H1 (cell line): ENCODE measurements around the gene WWP2. TPM values are rescaled to one million over a fixed set of nuclear protein-coding genes. Genes with fewer than 3 reads are reported as not detected.

Experiments
- CTCF ChIA-PET: fragments of 300-600 bp; sonication (Branson Sonifier 250); formaldehyde crosslinking; loops from one replicate; lab custom pipeline; 2021; ENCODE audit not compliant: partially characterized antibody; lab: Charles Lee
- POLR2A ChIA-PET: fragments of 300-600 bp; sonication (Branson Sonifier 250); formaldehyde crosslinking; loops from one replicate; lab custom pipeline; 2021; ENCODE audit warnings: inconsistent platforms; ENCODE audit not compliant: partially characterized antibody; lab: Charles Lee
- DNase-seq, 2 experiments: peaks; one replicate each; pipeline versions ENCODE4 v3.0.0 to v3.0.0-alpha.2; 2010 to 2022; ENCODE audit warnings: low spot score in 2 of 2, low read depth in 1 of 2, mixed read lengths in 1 of 2
- FAIRE-seq: peaks from 2 replicates; lab custom pipeline; 2011; peaks lifted over from hg19 to GRCh38; lab: Jason Lieb, UNC
- H2AFZ ChIP-seq: 2 replicates; pipeline ENCODE4 v1.8.1; 2012; ENCODE audit warnings: low read length, inconsistent platforms
- H2AK5ac ChIP-seq: 2 replicates; pipeline ENCODE4 v1.6.1; 2013; ENCODE audit warnings: low read depth, low read length
- H2BK120ac ChIP-seq: replicated peaks from 2 replicates; pipeline ENCODE3; 2013; ENCODE audit warnings: low read depth, low read length, inconsistent platforms
- H2BK12ac ChIP-seq: 2 replicates; pipeline ENCODE4 v1.6.1; 2013; ENCODE audit warnings: low read depth, low read length
- H2BK15ac ChIP-seq: 2 replicates; pipeline ENCODE4 v1.6.1; 2013; ENCODE audit warnings: low read length
- H2BK20ac ChIP-seq: 2 replicates; pipeline ENCODE4 v1.6.1; 2013; ENCODE audit warnings: low read length
- H2BK5ac ChIP-seq: 2 replicates; pipeline ENCODE4 v1.6.1; 2013; ENCODE audit warnings: low read depth, low read length
- H3K14ac ChIP-seq: 2 replicates; pipeline ENCODE4 v1.6.1; 2013; ENCODE audit warnings: inconsistent platforms; ENCODE audit not compliant: insufficient read length
- H3K18ac ChIP-seq: 2 replicates; pipeline ENCODE4 v1.6.1; 2013; ENCODE audit warnings: low read length; ENCODE audit errors: extremely low read depth
- H3K23ac ChIP-seq: 2 replicates; pipeline ENCODE4 v1.6.1; 2013; ENCODE audit warnings: inconsistent platforms; ENCODE audit not compliant: insufficient read length
- H3K23me2 ChIP-seq: 2 replicates; pipeline ENCODE4 v1.6.1; 2013; ENCODE audit warnings: low read depth, low read length
- H3K27ac ChIP-seq: 2 replicates; pipeline ENCODE4 v1.6.1; 2011; ENCODE audit warnings: low read depth, low read length, inconsistent platforms
- H3K27me3 ChIP-seq, 4 experiments: replicated peaks in 1 of 4; 1 replicate in 1 of 4; 2 replicates in 3 of 4; pipeline versions ENCODE4 v1.6.1 to v1.8.1; 2011 to 2013; ENCODE audit warnings: low read length in 3 of 4, mild to moderate bottlenecking in 3 of 4, inconsistent platforms in 2 of 4, mixed read lengths in 2 of 4, moderate library complexity in 1 of 4; ENCODE audit not compliant: control insufficient read depth in 3 of 4, insufficient read depth in 3 of 4; ENCODE audit errors: extremely low read depth in 1 of 4
- H3K36me3 ChIP-seq, 4 experiments: 2 replicates each; pipeline versions ENCODE4 v1.6.1 to v1.8.1; 2011 to 2013; ENCODE audit warnings: mild to moderate bottlenecking in 4 of 4, low read length in 3 of 4, moderate library complexity in 2 of 4, control low read depth in 1 of 4, inconsistent platforms in 1 of 4; ENCODE audit not compliant: insufficient read depth in 4 of 4, control insufficient read depth in 2 of 4
- H3K4ac ChIP-seq: replicated peaks from 2 replicates; pipeline ENCODE3; 2013; ENCODE audit warnings: low read length, low read depth, mixed read lengths, inconsistent platforms; ENCODE audit not compliant: insufficient read length
- H3K4me1 ChIP-seq, 4 experiments: replicated peaks in 1 of 4; 1 replicate in 1 of 4; 2 replicates in 3 of 4; pipeline versions ENCODE4 v1.6.1 to v1.8.1; 2011 to 2013; ENCODE audit warnings: low read length in 3 of 4, inconsistent platforms in 2 of 4, mixed read lengths in 1 of 4; ENCODE audit not compliant: insufficient read depth in 4 of 4, control insufficient read depth in 3 of 4
- H3K4me2 ChIP-seq, 2 experiments: 2 replicates each; pipeline versions ENCODE4 v1.6.1 to v1.8.1; 2011 to 2013; ENCODE audit warnings: low read depth in 2 of 2, low read length in 2 of 2, control low read depth in 1 of 2, inconsistent platforms in 1 of 2, mild to moderate bottlenecking in 1 of 2; ENCODE audit not compliant: insufficient read depth in 1 of 2
- H3K4me3 ChIP-seq, 4 experiments: fragments of 200-600, 300-600 bp in 1 of 4; sonication (generic), shearing (Covaris generic), sonication (Bioruptor Twin) in 1 of 4; 2 replicates each; pipeline versions ENCODE4 v1.5.1 to v1.8.1; 2011 to 2016; ENCODE audit warnings: low read length in 4 of 4, low read depth in 3 of 4, control low read depth in 2 of 4, inconsistent platforms in 2 of 4, mild to moderate bottlenecking in 2 of 4, mixed read lengths in 1 of 4, moderate library complexity in 1 of 4; ENCODE audit not compliant: insufficient read depth in 2 of 4; ENCODE audit errors: extremely low read depth in 1 of 4
- H3K56ac ChIP-seq: replicated peaks from 2 replicates; pipeline ENCODE3; 2013; ENCODE audit warnings: low read depth, mild to moderate bottlenecking, mixed read lengths, low read length, inconsistent platforms; ENCODE audit not compliant: insufficient read length
- H3K79me1 ChIP-seq: 2 replicates; pipeline ENCODE4 v1.6.1; 2013; ENCODE audit warnings: low read depth, low read length, control low read depth
- H3K79me2 ChIP-seq, 2 experiments: 2 replicates each; pipeline versions ENCODE4 v1.6.1 to v1.8.1; 2012 to 2013; ENCODE audit warnings: low read length in 2 of 2, mild to moderate bottlenecking in 2 of 2, inconsistent platforms in 1 of 2; ENCODE audit not compliant: insufficient read depth in 2 of 2, control insufficient read depth in 1 of 2
- H3K9ac ChIP-seq, 4 experiments: replicated peaks in 1 of 4; 1 replicate in 1 of 4; 2 replicates in 3 of 4; pipeline versions ENCODE4 v1.6.1 to v1.8.1; 2011 to 2013; ENCODE audit warnings: low read depth in 3 of 4, low read length in 3 of 4, control low read depth in 2 of 4, mild to moderate bottlenecking in 2 of 4, moderate library complexity in 2 of 4, inconsistent platforms in 1 of 4; ENCODE audit errors: extremely low read depth in 1 of 4
- H3K9me3 ChIP-seq, 2 experiments: 2 replicates each; pipeline versions ENCODE4 v1.6.1 to v1.8.1; 2012 to 2013; ENCODE audit warnings: mild to moderate bottlenecking in 2 of 2, moderate library complexity in 2 of 2, control low read depth in 1 of 2, inconsistent platforms in 1 of 2, low read depth in 1 of 2, low read length in 1 of 2, mixed read lengths in 1 of 2; ENCODE audit not compliant: insufficient read depth in 2 of 2
- H4K20me1 ChIP-seq, 2 experiments: replicated peaks in 1 of 2; 2 replicates each; pipeline versions ENCODE3 to v1.8.1; 2011 to 2013; ENCODE audit warnings: inconsistent platforms in 2 of 2, low read length in 2 of 2, mild to moderate bottlenecking in 1 of 2; ENCODE audit not compliant: insufficient read depth in 2 of 2, control insufficient read depth in 1 of 2
- H4K5ac ChIP-seq: 2 replicates; pipeline ENCODE4 v1.6.1; 2013; ENCODE audit warnings: low read length, low read depth, mixed read lengths, inconsistent platforms; ENCODE audit not compliant: insufficient read length
- H4K8ac ChIP-seq: 2 replicates; pipeline ENCODE4 v1.8.0; 2013; ENCODE audit warnings: mild to moderate bottlenecking, moderate library complexity, low read length, inconsistent platforms; ENCODE audit not compliant: insufficient read depth; ENCODE audit errors: extremely low read depth
- H4K91ac ChIP-seq: replicated peaks from 2 replicates; pipeline ENCODE3; 2013; ENCODE audit warnings: low read length, mixed read lengths, inconsistent platforms; ENCODE audit not compliant: insufficient read length
- CBX5 ChIP-seq: fragments of 300-800, 300-1000 bp; sonication (generic); IDR thresholded peaks from 2 replicates; pipeline ENCODE4 v1.7.1; 2016; ENCODE audit warnings: antibody characterized with exemption, low read length, low read depth
- CHD2 ChIP-seq: IDR thresholded peaks from 2 replicates; pipeline ENCODE4 v1.6.1; 2012; ENCODE audit warnings: low read length, improper control_type of control experiment
- CTBP2 ChIP-seq: IDR thresholded peaks from 2 replicates; pipeline ENCODE4 v1.7.0; 2011; ENCODE audit warnings: borderline replicate concordance, mild to moderate bottlenecking, moderate library complexity, mixed read lengths, low read length; ENCODE audit not compliant: insufficient read depth, insufficient read length
- GABPA ChIP-seq: IDR thresholded peaks from 2 replicates; pipeline ENCODE4 v1.6.1; 2011; ENCODE audit warnings: mild to moderate bottlenecking, low read length, moderate library complexity, borderline replicate concordance; ENCODE audit not compliant: insufficient read depth
- HDAC6 ChIP-seq: IDR thresholded peaks from one replicate; pipeline ENCODE4 v1.7.1; 2012; ENCODE audit warnings: low read depth, mild to moderate bottlenecking, inconsistent platforms, low read length, moderate library complexity
- JUND ChIP-seq: IDR thresholded peaks from 2 replicates; pipeline ENCODE4 v1.6.1; 2011; ENCODE audit warnings: mild to moderate bottlenecking, improper control_type of control experiment, low read length
- KDM4A ChIP-seq: IDR thresholded peaks from one replicate; pipeline ENCODE4 v1.7.1; 2012; ENCODE audit warnings: low read depth, mild to moderate bottlenecking, moderate library complexity, low read length, inconsistent platforms; ENCODE audit not compliant: severe bottlenecking
- NANOG ChIP-seq: IDR thresholded peaks from 2 replicates; pipeline ENCODE4 v1.6.1; 2011; ENCODE audit warnings: low read length, low read depth, mild to moderate bottlenecking, inconsistent platforms; ENCODE audit not compliant: insufficient read depth, poor library complexity, severe bottlenecking
- RBBP5 ChIP-seq: IDR thresholded peaks from 2 replicates; pipeline ENCODE4 v1.7.1; 2012; ENCODE audit warnings: low read depth, mild to moderate bottlenecking, inconsistent platforms, low read length, moderate library complexity, borderline replicate concordance
- SRF ChIP-seq: IDR thresholded peaks from 2 replicates; pipeline ENCODE4 v1.6.1; 2011; ENCODE audit warnings: mild to moderate bottlenecking, low read depth, low read length, moderate library complexity
- TEAD4 ChIP-seq: IDR thresholded peaks from 2 replicates; pipeline ENCODE4 v1.6.1; 2012; ENCODE audit warnings: low read depth, low read length, inconsistent platforms, mixed read lengths
- USF2 ChIP-seq: IDR thresholded peaks from 2 replicates; pipeline ENCODE4 v1.6.1; 2011; ENCODE audit warnings: low read length, improper control_type of control experiment
- WGBS, 2 experiments: shearing (Covaris generic) in 1 of 2; methylation state at CpG; one replicate each; pipeline versions ENCODE4 v1.1.6 to v1.1.7; 2013 to 2015; ENCODE audit warnings: low lambda C conversion rate in 2 of 2, mixed read lengths in 2 of 2, inconsistent platforms in 1 of 2, low coverage in 1 of 2, missing lambda C conversion rate in 1 of 2; ENCODE audit not compliant: insufficient replicate concordance in 2 of 2, insufficient coverage in 1 of 2, insufficient read length in 1 of 2; ENCODE audit errors: extremely low coverage in 1 of 2, missing lambda C conversion rate in 1 of 2; 5-methylcytosine and 5-hydroxymethylcytosine counted together
- polyA plus RNA-seq, 7 experiments: library from polyadenylated mRNA; depleted of rRNA in 3 of 7; stranded (reverse) in 5 of 7; unstranded in 2 of 7; fragments of >200 nt in 5 of 7; fragments of 200-250 nt in 2 of 7; gene quantifications; 1 replicate in 5 of 7; 2 replicates in 1 of 7; 4 replicates in 1 of 7; pipeline versions ENCODE4 v1.2.1 to v1.2.3, GENCODE V29; 2011 to 2013; ENCODE audit warnings: missing spikeins in 2 of 7, mixed read lengths in 2 of 7
- total RNA-seq: library from RNA; stranded (reverse); fragmentation: NEBNext Ultra II Directional; extraction: Animal tissue kit (Norgen Biotek cat#: 25700); gene quantifications from 2 replicates; pipeline ENCODE4 v1.2.1, GENCODE V29; 2021

Gene WWP2
- total and polyA plus RNA-seq, 2 of the 8 experiments (the other 6 are each of a cell fraction or from before 2014, with no cell fraction given), result 14.1 to 42.2 TPM

GRCh38 chr16:69906838-69907401 lies 144.8 kb downstream of the WWP2 start:
- FAIRE-seq, result no peak
- CTCF ChIA-PET, result interaction anchor here (0.7 to 11.4 kb wide), 4 partner anchors 10 to 458 kb away, joined by 3 to 74 read pairs (median 4); no protein-coding TSS in a partner anchor
- no peak overlapping the region for H4K8ac ChIP-seq
- TF ChIP-seq USF2, result no peak
- TF ChIP-seq GABPA, result no peak
- no peak for TF ChIP-seq SRF
- TF ChIP-seq JUND, result no peak
- TF ChIP-seq KDM4A, result no peak
- TF ChIP-seq CBX5, result no peak
- no peak for TF ChIP-seq CTBP2
- TF ChIP-seq TEAD4, result no peak
- TF ChIP-seq CHD2, result no peak
- no peak for TF ChIP-seq RBBP5
- TF ChIP-seq NANOG, result no peak
- TF ChIP-seq HDAC6, result no peak
- TF ChIP-seq, all 59 proteins: peak for 0
- no peak overlapping the region for H2AFZ ChIP-seq
- H4K20me1 ChIP-seq, result no peaks in the 10 kb centered on the region
- H3K9me3 ChIP-seq, result no peaks in the 10 kb centered on the region
- no peak overlapping the region for H2BK5ac ChIP-seq
- H2BK20ac ChIP-seq, result no peak overlapping the region
- no peak overlapping the region for H3K27ac ChIP-seq
- H2AK5ac ChIP-seq, result no peak overlapping the region
- WGBS, 2 experiments, result 91% methylated on average over 6 of the region's 6 CpGs; no CpG with 5 or more reads in 1 of the 2 experiments
- POLR2A ChIA-PET, result no interaction called here
- H4K5ac ChIP-seq, result no peak overlapping the region
- H3K9ac ChIP-seq, result no peak overlapping the region
- H3K27me3 ChIP-seq, result no peaks in the 10 kb centered on the region
- H3K18ac ChIP-seq, result no peak overlapping the region
- no peaks in the 10 kb centered on the region for H3K79me2 ChIP-seq
- no peak overlapping the region for H3K4me3 ChIP-seq
- no peaks in the 10 kb centered on the region for H3K79me1 ChIP-seq
- no peak overlapping the region for H4K91ac ChIP-seq
- no peaks in the 10 kb centered on the region for H3K23me2 ChIP-seq
- no peak overlapping the region for H3K56ac ChIP-seq
- peaks cover 0 to 9% (median 0%) of the 10 kb centered on the region in 4 experiments; a peak in 1 of 8 replicates for H3K36me3 ChIP-seq
- peaks cover 0 to 9% (median 0%) of the 10 kb centered on the region in 4 experiments; a peak in 2 of 7 replicates for H3K4me1 ChIP-seq
- H3K4ac ChIP-seq, result no peak overlapping the region
- no peak overlapping the region for H3K23ac ChIP-seq
- H3K4me2 ChIP-seq, result no peak overlapping the region
- H2BK120ac ChIP-seq, result no peak overlapping the region
- DNase-seq, result no peak
- H2BK15ac ChIP-seq, result no peak overlapping the region
- no peak overlapping the region for H3K14ac ChIP-seq
- H2BK12ac ChIP-seq, result no peak overlapping the region
